Measurements from ENCODE around the gene BRWD1. TPM values are rescaled to one million over a fixed set of nuclear protein-coding genes. Genes with fewer than 3 reads are reported as not detected.

Gene BRWD1
- total and polyA plus RNA-seq, 2 of the 13 experiments (the other 11 are each of a cell fraction or from before 2014, with no cell fraction given), result 13.9 to 28.0 TPM

- TF ChIP-seq TERF1 (CRISPR knock-in tag; IDR thresholded peaks at IDR 0.05), result no peak
- 0 out of 2 replicates have a peak, but pooled peaks have one; percentile 35 for TF ChIP-seq ZNF839 (CRISPR knock-in tag; IDR thresholded peaks at IDR 0.05; ENCODE audit: borderline replicate concordance)
- TF ChIP-seq RNF2 (conservative IDR thresholded peaks at IDR 0.05; ENCODE audit: low read depth), result peak; percentile 71; the same call in 1 of the 2 replicates
- no peak for TF ChIP-seq LBX2 (CRISPR knock-in tag; IDR thresholded peaks at IDR 0.05; ENCODE audit: borderline replicate concordance)
- peak; percentile 77 for TF ChIP-seq DRAP1 (CRISPR knock-in tag; IDR thresholded peaks at IDR 0.05)
- 0 out of 2 replicates have a peak, but pooled peaks have one; percentile 75 for TF ChIP-seq KLF13 (CRISPR knock-in tag; IDR thresholded peaks at IDR 0.05)
- TF ChIP-seq SKIL (CRISPR knock-in tag; IDR thresholded peaks at IDR 0.05; ENCODE audit: borderline replicate concordance), result 0 out of 2 replicates have a peak, but pooled peaks have one; percentile 2
- peak; percentile 47 for TF ChIP-seq ZMAT3 (CRISPR knock-in tag; conservative IDR thresholded peaks at IDR 0.05)
- no peak for TF ChIP-seq SNAI1 (CRISPR knock-in tag; IDR thresholded peaks at IDR 0.05; ENCODE audit: borderline replicate concordance)
- 0 out of 2 replicates have a peak, but pooled peaks have one; percentile 33 for TF ChIP-seq ZNF704 (CRISPR knock-in tag; IDR thresholded peaks at IDR 0.05; ENCODE audit: borderline replicate concordance)
- TF ChIP-seq ZNF329 (CRISPR knock-in tag; IDR thresholded peaks at IDR 0.05; ENCODE audit: low read depth), result no peak
- no peak for TF ChIP-seq SP1 (IDR thresholded peaks at IDR 0.05)
- 0 out of 2 replicates have a peak, but pooled peaks have one; percentile 55 for TF ChIP-seq SP1 (CRISPR knock-in tag; IDR thresholded peaks at IDR 0.05)
- TF ChIP-seq IKZF4 (CRISPR knock-in tag; IDR thresholded peaks at IDR 0.05; ENCODE audit: borderline replicate concordance, low read depth, not compliant biosample characterization), result peak; percentile 31
- peak; percentile 73 for TF ChIP-seq ZBTB2 (CRISPR knock-in tag; IDR thresholded peaks at IDR 0.05; ENCODE audit: low read depth)
- TF ChIP-seq ZSCAN22 (CRISPR knock-in tag; IDR thresholded peaks at IDR 0.05), result no peak
- TF ChIP-seq MTF1 (CRISPR knock-in tag; IDR thresholded peaks at IDR 0.05), result no peak
- 0 out of 2 replicates have a peak, but pooled peaks have one; percentile 43 for TF ChIP-seq MXD3 (CRISPR knock-in tag; IDR thresholded peaks at IDR 0.05)
These were observed 36.0 kb upstream of the BRWD1 start (continued) for GRCh38 chr21:39349211-39350093.
